GM19324 (cell line): ENCODE data around the gene CD19.
"Not testable (repeated sequence)": the region's sequence is repeated elsewhere in the genome, so short reads cannot be mapped to it uniquely, and the experiment has no call there.

ENCODE experiments used
- ATAC-seq: cut with Tn5 transposase; IDR thresholded peaks from one replicate; pipeline ENCODE4 v1.9.1; 2021; ENCODE audit warnings: mild to moderate bottlenecking, moderate library complexity; ENCODE audit not compliant: unreplicated experiment, low FRiP score

Gene CD19

DNA sequence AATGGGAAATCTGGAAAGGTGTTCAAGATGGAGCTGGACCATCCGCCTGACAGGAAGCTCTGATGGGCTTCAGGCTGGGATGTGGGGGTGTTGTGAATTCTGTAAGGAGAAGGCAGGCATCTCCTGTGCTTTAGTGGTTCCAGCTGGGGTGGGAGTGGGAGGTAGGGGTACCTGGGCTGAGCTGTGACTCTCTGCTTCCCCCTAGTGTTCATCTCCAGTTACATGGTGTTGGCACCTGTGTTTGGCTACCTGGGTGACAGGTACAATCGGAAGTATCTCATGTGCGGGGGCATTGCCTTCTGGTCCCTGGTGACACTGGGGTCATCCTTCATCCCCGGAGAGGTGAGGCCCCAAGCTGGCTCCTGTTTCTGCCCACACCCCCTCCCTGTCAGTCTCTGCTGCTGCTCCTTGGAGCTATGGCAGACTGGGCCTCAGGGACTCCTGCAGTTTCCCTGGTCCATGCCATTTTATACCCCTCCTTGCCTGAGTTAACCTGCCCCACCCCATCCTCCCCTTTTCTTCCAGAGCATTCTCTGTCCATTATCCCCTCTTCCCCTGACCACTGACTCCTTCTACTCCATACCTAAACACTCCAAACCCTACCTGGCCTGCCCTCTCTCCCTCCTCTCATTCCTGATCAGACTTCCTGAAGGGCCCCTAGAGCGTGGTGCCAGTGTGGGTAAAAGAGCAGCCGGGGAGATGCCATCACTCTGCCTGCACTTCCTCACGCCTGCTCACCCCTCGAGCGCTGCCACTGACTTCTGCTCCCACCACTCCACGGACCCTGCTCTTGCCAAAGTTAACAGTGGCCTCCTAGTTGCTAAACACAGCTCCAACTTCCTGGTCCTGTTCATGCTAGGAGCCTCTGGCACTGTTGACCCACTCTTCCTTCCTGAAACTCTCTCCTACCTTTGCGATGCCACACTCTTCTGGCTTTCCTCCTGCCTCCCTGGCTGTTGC lies 46.2 kb downstream of the CD19 start:
- no peak for ATAC-seq

DNA sequence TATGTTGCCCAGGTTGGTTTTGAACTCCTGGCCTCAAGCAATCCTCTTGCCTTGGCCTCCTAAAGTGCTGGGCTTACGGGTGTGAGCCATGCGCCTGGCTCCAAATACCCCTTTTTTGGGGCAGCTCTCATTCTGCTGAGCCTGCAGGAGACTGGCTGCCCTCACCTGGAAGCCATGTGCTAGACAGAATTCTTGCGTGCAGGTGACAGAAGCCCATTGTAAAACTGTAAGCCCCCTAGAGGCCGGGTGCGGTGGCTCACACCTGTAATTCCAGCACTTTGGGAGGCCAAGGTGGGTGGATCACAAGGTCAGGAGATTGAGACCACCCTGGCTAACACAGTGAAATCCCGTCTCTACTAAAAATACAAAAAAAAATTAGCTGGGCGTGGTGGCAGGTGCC lies 48.6 kb downstream of the CD19 start:
- not testable (repeated sequence) for ATAC-seq

DNA sequence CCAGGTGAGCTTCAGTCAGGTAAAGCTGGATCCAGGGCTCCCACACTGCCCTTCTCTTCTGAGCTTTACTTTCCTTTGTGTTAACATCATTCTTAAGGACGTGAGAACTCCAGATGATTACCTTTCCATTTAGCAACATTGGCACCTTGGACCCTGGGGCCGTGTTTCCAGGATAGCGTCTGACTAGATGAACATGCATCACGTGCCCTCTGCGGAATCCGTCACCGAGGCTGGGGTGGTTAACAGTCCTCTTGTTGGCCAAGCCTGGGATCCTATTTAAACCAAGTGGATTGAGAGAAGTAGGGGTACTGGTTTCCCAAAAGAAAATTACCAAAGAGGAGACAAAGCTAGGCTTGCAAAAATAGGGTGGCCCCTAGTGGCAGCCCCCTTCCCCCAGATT lies 49.2 kb downstream of the CD19 start:
- no peak for ATAC-seq

DNA sequence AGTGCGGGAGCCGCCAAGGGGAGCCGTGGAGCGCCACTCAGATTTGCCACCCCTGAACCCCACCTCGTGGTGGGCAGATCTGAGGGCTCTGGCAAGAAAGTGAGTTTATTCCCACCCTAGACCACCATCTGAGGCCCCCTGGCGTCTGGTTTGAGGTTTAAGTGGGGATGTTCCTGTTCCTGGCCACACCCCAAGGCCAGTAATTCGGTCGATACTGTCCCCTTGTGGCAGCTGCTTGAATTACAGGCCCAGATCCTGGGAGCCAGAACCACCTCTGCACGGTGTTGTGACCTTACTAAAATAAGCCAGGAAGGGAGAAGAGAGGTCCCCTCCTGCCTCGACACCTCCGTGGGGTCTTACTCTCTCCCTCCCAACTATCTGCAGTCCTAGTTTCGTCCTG lies 49.7 kb downstream of the CD19 start:
- ATAC-seq: no peak

DNA sequence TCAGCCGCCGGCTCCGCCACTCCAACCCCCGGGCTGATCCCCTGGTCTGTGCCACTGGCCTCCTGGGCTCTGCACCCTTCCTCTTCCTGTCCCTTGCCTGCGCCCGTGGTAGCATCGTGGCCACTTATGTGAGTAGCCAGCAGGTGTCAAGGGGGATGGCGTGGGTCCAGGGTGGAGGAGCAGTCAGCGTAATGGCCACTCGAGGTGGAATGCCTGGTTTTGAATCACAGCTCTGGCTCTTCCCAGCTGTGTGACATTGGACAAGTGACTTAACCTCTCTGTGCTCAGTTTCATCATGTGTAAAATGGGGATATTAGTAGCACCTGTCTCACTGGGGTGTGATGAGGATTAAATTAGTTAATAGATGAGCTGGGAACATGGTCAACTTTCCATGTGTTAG lies 50.6 kb downstream of the CD19 start:
- ATAC-seq: no peak

DNA sequence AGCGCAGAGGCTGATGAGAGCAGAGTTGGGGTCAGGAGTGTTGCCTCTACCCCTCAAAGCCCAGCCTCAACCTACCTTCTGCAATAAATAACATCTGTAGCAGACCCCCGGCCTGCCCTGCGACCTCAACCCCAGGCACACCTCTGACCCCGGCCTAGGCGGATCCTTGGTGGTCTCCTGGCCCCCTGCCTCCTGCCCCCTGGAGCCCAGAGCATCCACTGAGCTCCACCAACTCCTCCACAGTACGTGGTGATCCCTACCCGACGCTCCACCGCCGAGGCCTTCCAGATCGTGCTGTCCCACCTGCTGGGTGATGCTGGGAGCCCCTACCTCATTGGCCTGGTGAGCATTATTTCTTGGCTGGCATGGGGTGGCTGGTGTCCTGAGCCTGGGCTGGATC lies 51.2 kb downstream of the CD19 start:
- ATAC-seq: no peak

DNA sequence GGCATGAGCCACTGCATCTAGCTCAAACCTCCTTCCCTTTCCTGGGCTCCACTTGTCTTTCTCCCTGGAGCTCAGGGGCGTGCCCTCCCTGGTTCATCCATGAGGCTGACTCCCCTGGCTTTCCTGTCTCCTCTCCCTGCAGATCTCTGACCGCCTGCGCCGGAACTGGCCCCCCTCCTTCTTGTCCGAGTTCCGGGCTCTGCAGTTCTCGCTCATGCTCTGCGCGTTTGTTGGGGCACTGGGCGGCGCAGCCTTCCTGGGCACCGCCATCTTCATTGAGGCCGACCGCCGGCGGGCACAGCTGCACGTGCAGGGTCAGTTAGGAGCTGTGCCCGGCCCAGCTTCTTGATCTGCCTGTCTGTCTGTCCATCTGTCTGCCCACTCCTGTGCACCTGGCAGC lies 51.9 kb downstream of the CD19 start:
- no peak for ATAC-seq

DNA sequence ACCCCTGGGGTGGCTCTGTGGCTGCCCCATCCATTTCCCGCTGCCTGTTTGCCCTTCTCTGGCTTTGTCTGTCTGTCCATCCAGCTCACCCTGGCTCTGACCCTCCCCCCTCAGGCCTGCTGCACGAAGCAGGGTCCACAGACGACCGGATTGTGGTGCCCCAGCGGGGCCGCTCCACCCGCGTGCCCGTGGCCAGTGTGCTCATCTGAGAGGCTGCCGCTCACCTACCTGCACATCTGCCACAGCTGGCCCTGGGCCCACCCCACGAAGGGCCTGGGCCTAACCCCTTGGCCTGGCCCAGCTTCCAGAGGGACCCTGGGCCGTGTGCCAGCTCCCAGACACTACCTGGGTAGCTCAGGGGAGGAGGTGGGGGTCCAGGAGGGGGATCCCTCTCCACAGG lies 52.3 kb downstream of the CD19 start:
- no peak for ATAC-seq

DNA sequence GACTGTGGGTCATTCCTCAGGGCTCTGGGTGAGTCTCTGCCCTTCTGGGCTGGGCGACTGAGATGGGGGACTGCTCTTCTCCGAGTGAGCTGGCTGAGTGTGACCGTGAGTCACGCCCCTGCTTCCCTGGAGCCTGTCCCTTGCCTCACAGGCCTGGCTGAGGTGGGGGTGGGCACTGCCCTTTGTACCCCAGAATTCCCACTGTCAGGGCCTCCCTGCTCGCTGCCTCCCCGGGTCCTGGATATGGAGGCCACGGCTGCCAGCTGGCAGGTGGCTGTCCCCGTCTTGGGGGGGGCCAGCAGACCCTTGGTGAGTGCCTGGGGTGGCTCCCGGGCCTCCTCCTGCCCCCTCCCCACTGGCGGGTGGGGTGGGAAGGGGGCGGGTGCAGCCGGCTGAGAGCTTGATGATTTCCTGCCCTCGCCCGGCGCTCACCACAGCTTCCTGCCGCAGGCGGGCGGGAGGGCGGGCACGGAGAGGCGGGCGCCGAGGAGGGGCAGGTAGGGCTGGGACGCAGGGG lies 52.9 kb downstream of the CD19 start, which contains the start of gene LAT:
LAT (plus strand) TSS at position 434 of the 517 bp plus-strand sequence. CDS start 366 bp downstream, outside the sequence.
- peak; percentile 49 for ATAC-seq

DNA sequence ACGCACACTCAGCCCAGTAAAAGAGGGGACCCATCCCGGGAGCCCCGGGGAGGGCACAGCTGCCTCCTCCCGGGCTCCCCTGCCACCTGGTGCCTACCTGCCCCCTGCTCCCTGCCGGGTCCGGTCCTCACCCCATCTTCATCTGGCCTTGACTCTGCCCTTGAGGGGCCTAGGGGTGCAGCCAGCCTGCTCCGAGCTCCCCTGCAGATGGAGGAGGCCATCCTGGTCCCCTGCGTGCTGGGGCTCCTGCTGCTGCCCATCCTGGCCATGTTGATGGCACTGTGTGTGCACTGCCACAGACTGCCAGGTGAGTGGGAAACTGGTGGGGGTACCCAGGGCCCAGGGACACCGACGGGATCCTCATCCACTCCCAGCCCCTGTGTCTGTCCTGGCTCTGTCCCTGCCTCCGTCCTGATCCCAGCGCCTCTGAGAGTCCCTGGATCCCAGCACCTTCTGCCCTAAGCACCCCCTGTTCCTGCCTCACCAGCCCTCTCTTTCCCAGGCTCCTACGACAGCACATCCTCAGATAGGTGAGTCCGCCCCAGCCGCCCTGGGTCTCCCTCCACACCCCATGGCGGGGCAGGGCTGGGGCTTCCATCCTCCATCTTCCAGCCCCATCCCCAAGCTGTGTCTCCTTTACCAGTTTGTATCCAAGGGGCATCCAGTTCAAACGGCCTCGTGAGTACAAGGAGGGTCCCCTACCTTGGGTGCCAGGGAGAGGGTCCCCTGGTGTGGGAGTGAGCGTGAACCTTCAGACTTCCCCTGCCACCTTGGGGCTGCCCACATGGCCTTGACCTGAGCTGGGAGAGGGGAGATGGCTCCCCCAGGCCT lies 53.7 kb downstream of the CD19 start:
- ATAC-seq: peak; percentile 14

DNA sequence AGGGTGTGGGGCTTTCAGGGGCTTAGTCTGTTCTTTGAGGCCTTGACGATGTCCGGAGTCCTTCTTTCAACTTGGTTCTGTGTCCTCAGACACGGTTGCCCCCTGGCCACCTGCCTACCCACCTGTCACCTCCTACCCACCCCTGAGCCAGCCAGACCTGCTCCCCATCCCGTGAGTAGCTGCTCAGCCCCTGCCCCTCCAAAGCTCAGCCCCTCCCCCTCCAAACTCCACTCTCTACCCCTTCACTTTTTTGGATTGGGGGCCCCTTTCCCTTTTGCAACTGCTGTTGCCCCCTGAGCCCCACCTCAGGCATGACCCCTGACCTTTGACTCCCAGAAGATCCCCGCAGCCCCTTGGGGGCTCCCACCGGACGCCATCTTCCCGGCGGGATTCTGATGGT lies 54.3 kb downstream of the CD19 start:
- ATAC-seq: no peak

DNA sequence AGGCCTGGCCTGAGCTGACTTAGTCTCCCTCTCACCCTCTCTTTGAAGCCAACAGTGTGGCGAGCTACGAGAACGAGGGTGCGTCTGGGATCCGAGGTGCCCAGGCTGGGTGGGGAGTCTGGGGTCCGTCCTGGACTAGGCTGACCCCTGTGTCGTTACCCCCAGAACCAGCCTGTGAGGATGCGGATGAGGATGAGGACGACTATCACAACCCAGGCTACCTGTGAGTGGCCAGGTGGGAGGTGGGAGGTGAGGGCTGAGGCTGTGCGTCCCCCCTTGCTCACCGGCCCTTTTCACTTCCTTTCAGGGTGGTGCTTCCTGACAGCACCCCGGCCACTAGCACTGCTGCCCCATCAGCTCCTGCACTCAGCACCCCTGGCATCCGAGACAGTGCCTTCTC lies 54.7 kb downstream of the CD19 start:
- no peak for ATAC-seq

DNA sequence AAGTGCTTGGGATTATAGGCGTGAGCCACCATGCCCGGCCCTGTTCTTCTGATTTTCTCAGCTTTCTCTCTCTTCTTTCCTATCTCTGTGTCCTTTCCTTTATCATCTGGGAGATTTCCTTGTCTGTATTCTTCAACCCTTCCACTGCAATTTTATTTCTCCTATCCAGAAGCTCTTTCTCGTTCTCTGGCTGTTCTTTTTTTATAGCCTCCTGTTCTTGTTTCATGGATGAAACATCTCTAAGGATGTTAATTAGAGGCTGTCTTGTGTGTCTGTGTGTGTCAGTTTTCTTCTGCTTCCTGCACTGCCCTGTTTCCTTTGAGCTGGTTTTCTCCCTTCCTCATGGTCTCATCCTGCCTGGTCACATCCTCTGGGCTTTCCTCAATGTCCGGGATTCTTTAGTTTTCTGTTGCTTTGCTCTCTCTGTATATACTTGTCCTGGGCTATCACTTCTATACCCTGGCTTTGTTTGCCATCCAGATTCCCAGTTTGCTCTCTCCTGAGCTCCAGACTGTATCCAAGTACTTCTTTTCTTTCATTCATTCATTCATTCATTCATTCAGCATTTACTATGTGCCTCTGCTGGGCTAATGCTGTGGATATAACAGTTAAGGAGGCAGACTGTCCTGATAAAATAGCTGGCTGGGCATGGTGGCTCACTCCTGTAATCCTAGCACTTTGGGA lies 55.5 kb downstream of the CD19 start:
- ATAC-seq: no peak
